Neural cell (in vitro differentiated cells): ENCODE results near the gene SARS2. TPM values are rescaled to one million over a fixed set of nuclear protein-coding genes. Genes with fewer than 3 reads are reported as not detected.

ENCODE experiments used
- H2AFZ ChIP-seq: fragments of 200-600, 300-800 bp; sonication (generic), shearing (Covaris generic); 2 replicates; pipeline ENCODE4 v1.6.0; 2014; ENCODE audit warnings: low read depth, mild to moderate bottlenecking, antibody characterized with exemption, low read length, moderate library complexity
- H3F3A ChIP-seq: fragments of 200-600 bp; shearing (Covaris generic); 2 replicates; pipeline ENCODE4 v1.6.1; 2016; ENCODE audit warnings: mild to moderate bottlenecking, moderate library complexity, mixed read lengths, antibody characterized with exemption, low read length; ENCODE audit not compliant: insufficient read depth, poor library complexity, severe bottlenecking
- H3K27ac ChIP-seq: fragments of 200-600, 300-800 bp; sonication (generic), shearing (Covaris generic); 2 replicates; pipeline ENCODE4 v1.5.1; 2014; ENCODE audit warnings: mild to moderate bottlenecking, low read length, moderate library complexity
- H3K27me3 ChIP-seq: fragments of 300-800, 200-600 bp; sonication (generic), shearing (Covaris generic); 2 replicates; pipeline ENCODE4 v1.6.0; 2014; ENCODE audit warnings: mild to moderate bottlenecking, low read depth, low read length, moderate library complexity; ENCODE audit not compliant: insufficient read depth
- H3K36me3 ChIP-seq: fragments of 300-800, 200-600 bp; sonication (generic), shearing (Covaris generic); 2 replicates; pipeline ENCODE4 v1.5.1; 2014; ENCODE audit warnings: mild to moderate bottlenecking, antibody characterized with exemption, low read length, moderate library complexity; ENCODE audit not compliant: insufficient read depth
- H3K4me2 ChIP-seq: fragments of 300-800, 200-600 bp; sonication (generic), shearing (Covaris generic); 2 replicates; pipeline ENCODE4 v1.6.0; 2014; ENCODE audit warnings: mild to moderate bottlenecking, low read length
- H3K4me3 ChIP-seq: fragments of 300-800, 200-600 bp; sonication (generic), shearing (Covaris generic); 2 replicates; pipeline ENCODE4 v1.5.1; 2014; ENCODE audit warnings: mild to moderate bottlenecking, low read length, moderate library complexity
- H3K79me2 ChIP-seq: fragments of 200-600 bp; shearing (Covaris generic); replicated peaks from 2 replicates; pipeline ENCODE4 v1.6.0; 2014; ENCODE audit warnings: mild to moderate bottlenecking, low read length, moderate library complexity; ENCODE audit not compliant: insufficient read depth
- H3K9ac ChIP-seq: fragments of 300-800, 200-600 bp; sonication (generic), shearing (Covaris generic); 2 replicates; pipeline ENCODE4 v1.6.1; 2016; ENCODE audit warnings: mild to moderate bottlenecking, low read length, mixed read lengths
- H3K9me2 ChIP-seq: fragments of 200-600 bp; shearing (Covaris generic); 2 replicates; pipeline ENCODE4 v1.6.1; 2016; ENCODE audit warnings: mild to moderate bottlenecking, low read length, mixed read lengths; ENCODE audit not compliant: insufficient read depth
- H3K9me3 ChIP-seq: fragments of 200-600, 300-800 bp; sonication (generic), shearing (Covaris generic); 2 replicates; pipeline ENCODE4 v1.6.1; 2016; ENCODE audit warnings: mild to moderate bottlenecking, mixed run types, low read length, moderate library complexity, mixed read lengths
- H4K20me1 ChIP-seq: fragments of 200-600 bp; shearing (Covaris generic); 2 replicates; pipeline ENCODE4 v1.6.1; 2016; ENCODE audit warnings: mild to moderate bottlenecking, mixed run types; ENCODE audit not compliant: insufficient read depth
- CTCF ChIP-seq: fragments of 450-650 bp; IDR thresholded peaks from 2 replicates; pipeline ENCODE4 v1.5.1; 2014; ENCODE audit warnings: antibody characterized with exemption, mild to moderate bottlenecking, moderate library complexity; ENCODE audit not compliant: poor library complexity, severe bottlenecking
- EP300 ChIP-seq: fragments of 450-650 bp; conservative IDR thresholded peaks from 2 replicates; pipeline ENCODE4 v1.6.1; 2014; ENCODE audit warnings: antibody characterized with exemption, mild to moderate bottlenecking, moderate library complexity; ENCODE audit not compliant: poor library complexity, severe bottlenecking
- EZH2 ChIP-seq: fragments of 200-600, 300-800 bp; shearing (Covaris generic), sonication (generic); IDR thresholded peaks from 2 replicates; pipeline ENCODE4 v1.6.1; 2014; ENCODE audit warnings: antibody characterized with exemption, low read length, borderline replicate concordance, mild to moderate bottlenecking; ENCODE audit not compliant: insufficient read depth, poor library complexity, severe bottlenecking
- MXI1 ChIP-seq: fragments of 450-650 bp; conservative IDR thresholded peaks from 2 replicates; pipeline ENCODE4 v1.6.1; 2014; ENCODE audit warnings: antibody characterized with exemption, mild to moderate bottlenecking; ENCODE audit not compliant: poor library complexity, severe bottlenecking
- POLR2AphosphoS5 ChIP-seq: IDR thresholded peaks from 2 replicates; pipeline ENCODE4 v1.6.1; 2012
- RAD21 ChIP-seq: fragments of 450-650 bp; conservative IDR thresholded peaks from 2 replicates; pipeline ENCODE4 v1.6.1; 2014; ENCODE audit warnings: antibody characterized with exemption, mild to moderate bottlenecking, moderate library complexity
- REST ChIP-seq: IDR thresholded peaks from 2 replicates; pipeline ENCODE4 v1.6.1; 2012; ENCODE audit warnings: borderline replicate concordance
- SMC3 ChIP-seq: fragments of 450-650 bp; conservative IDR thresholded peaks from 2 replicates; pipeline ENCODE4 v1.6.1; 2014; ENCODE audit warnings: antibody characterized with exemption, mild to moderate bottlenecking, moderate library complexity; ENCODE audit not compliant: poor library complexity
- TAF1 ChIP-seq: IDR thresholded peaks from 2 replicates; pipeline ENCODE4 v1.6.1; 2012; ENCODE audit warnings: low read depth
- polyA plus RNA-seq: library from polyadenylated mRNA; depleted of rRNA; stranded (reverse); fragments of >200 nt; gene quantifications from 2 replicates; pipeline ENCODE4 v1.2.3, GENCODE V29; 2014

SARS2 gene
- polyA plus RNA-seq, 1 donor from 2014 or later: 14.6 TPM

- Histone ChIP-seq H4K20me1 (no peaks in the 10 kb centered on the region), H3F3A (no peaks in the 10 kb centered on the region), H3K79me2 (no peaks in the 10 kb centered on the region), H3K4me3 (no peak overlapping the region), H3K36me3 (no peaks in the 10 kb centered on the region), H3K9me2 (no peaks in the 10 kb centered on the region), H3K9ac (no peak overlapping the region), H3K27ac (no peak overlapping the region), H3K27me3 (peaks cover 17% of the 10 kb centered on the region), H3K4me2 (no peak overlapping the region), H2AFZ (no peak overlapping the region), H3K9me3 (no peaks in the 10 kb centered on the region)
- no peak for TF ChIP-seq SMC3
- no peak for TF ChIP-seq EP300
- TF ChIP-seq CTCF: no peak
- no peak for TF ChIP-seq REST
- no peak for TF ChIP-seq POLR2AphosphoS5
- no peak for TF ChIP-seq MXI1
- no peak for TF ChIP-seq EZH2
- no peak for TF ChIP-seq TAF1
Observed at GRCh38 chr19:38978326-38978689, 47.7 kb upstream of the SARS2 start.

- H3K9ac ChIP-seq: no peak overlapping the region
- peaks cover 17% of the 10 kb centered on the region for H3K27me3 ChIP-seq
- no peaks in the 10 kb centered on the region for H3F3A ChIP-seq
- no peak overlapping the region for H2AFZ ChIP-seq
- H3K79me2 ChIP-seq: no peaks in the 10 kb centered on the region
- no peaks in the 10 kb centered on the region for H3K9me3 ChIP-seq
- H4K20me1 ChIP-seq: no peaks in the 10 kb centered on the region
- H3K4me2 ChIP-seq: no peak overlapping the region
- no peak overlapping the region for H3K27ac ChIP-seq
- H3K36me3 ChIP-seq: no peaks in the 10 kb centered on the region
- no peaks in the 10 kb centered on the region for H3K9me2 ChIP-seq
- no peak for TF ChIP-seq SMC3
- no peak for TF ChIP-seq RAD21
- TF ChIP-seq MXI1: no peak
- TF ChIP-seq EP300: no peak
- no peak for TF ChIP-seq POLR2AphosphoS5
- no peak for TF ChIP-seq REST
- TF ChIP-seq TAF1: no peak
- no peak for TF ChIP-seq EZH2
- no peak for TF ChIP-seq CTCF
- H3K4me3 ChIP-seq: no peak overlapping the region
Observed at GRCh38 chr19:38977445-38978325, 47.1 kb upstream of the SARS2 start.
